ENCODE measurements around the gene CHRNA7. TPM values are rescaled to one million over a fixed set of nuclear protein-coding genes. Genes with fewer than 3 reads are reported as not detected.
"Not testable (repeated sequence)": the region's sequence is repeated elsewhere in the genome, so short reads cannot be mapped to it uniquely, and the experiment has no call there.

CHRNA7 gene
- total RNA-seq, 4 donors from 2014 or later: 0.45 to 1.3 (median 0.83) TPM

DNA sequence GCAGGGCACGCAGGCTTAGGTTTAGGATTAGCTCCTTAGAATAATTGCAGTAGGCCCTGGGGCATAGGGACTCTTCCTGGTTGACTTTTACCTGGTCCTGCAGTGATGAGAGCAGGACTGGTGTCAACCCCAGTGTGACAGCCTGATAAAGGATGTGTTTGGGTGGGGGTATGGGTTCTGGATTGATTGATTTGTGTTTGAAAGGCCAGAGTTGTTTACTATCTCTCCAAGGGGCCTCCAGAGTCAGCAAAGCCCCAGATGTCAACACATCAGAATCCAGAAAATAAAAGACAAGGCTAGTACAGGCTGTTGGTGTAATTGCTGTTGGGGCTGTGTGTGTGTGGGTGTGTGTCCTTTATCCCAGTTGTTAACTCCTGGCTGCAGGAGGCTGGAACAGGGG is 122.3 kb downstream of the CHRNA7 start:
- TF ChIP-seq, protein P1, sequence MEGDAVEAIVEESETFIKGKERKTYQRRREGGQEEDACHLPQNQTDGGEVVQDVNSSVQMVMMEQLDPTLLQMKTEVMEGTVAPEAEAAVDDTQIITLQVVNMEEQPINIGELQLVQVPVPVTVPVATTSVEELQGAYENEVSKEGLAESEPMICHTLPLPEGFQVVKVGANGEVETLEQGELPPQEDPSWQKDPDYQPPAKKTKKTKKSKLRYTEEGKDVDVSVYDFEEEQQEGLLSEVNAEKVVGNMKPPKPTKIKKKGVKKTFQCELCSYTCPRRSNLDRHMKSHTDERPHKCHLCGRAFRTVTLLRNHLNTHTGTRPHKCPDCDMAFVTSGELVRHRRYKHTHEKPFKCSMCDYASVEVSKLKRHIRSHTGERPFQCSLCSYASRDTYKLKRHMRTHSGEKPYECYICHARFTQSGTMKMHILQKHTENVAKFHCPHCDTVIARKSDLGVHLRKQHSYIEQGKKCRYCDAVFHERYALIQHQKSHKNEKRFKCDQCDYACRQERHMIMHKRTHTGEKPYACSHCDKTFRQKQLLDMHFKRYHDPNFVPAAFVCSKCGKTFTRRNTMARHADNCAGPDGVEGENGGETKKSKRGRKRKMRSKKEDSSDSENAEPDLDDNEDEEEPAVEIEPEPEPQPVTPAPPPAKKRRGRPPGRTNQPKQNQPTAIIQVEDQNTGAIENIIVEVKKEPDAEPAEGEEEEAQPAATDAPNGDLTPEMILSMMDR (IDR thresholded peaks at IDR 0.05): no peak
- no peak for TF ChIP-seq POLR2A (IDR thresholded peaks at IDR 0.05)
- no peak for DNase-seq (ENCODE audit: low spot score in 2 of 2)
- H3K4me3 ChIP-seq (ENCODE audit: low read depth, poor library complexity, severe bottlenecking): no peak overlapping the region
- WGBS, 2 donors: 59 to 76% methylated on average over 1 of the region's 1 CpG
- intact Hi-C loops (cut with DNase I; ENCODE audit: low total_unique reads): no loop called here

- DNase-seq (ENCODE audit: low spot score in 2 of 2); intact Hi-C loops (cut with DNase I; ENCODE audit: low total_unique reads); H3K4me3 ChIP-seq (ENCODE audit: low read depth, poor library complexity, severe bottlenecking): not testable (repeated sequence)
- WGBS, 2 donors: no CpG with 5 or more reads among the region's 18 CpGs
Observed at GRCh38 chr15:32153868-32154623, 123.7 kb downstream of the CHRNA7 start.

DNA sequence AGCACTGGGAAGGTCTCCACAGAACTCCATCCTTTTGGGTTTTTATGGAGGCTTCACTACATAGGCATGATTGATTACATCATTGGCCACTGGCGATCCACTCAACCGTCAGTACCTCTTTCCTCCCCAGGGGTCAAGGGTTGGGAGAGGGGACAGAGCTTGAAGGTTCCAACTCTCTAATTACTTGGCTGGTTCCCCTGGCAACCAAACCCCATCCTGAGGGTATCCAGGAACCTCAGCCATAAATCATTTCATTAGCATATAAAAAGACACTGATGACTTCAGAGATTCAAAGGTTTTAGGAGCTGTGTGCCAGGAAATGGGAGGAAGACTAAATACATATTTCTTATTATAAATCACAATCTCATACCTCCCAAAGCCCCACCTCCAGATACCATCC is 131.8 kb downstream of the CHRNA7 start:
- DNase-seq (ENCODE audit: low spot score in 2 of 2); H3K4me3 ChIP-seq (ENCODE audit: low read depth, poor library complexity, severe bottlenecking); intact Hi-C loops (cut with DNase I; ENCODE audit: low total_unique reads): not testable (repeated sequence)
- WGBS, 2 donors: 60% methylated on average over 1 of the region's 2 CpGs; no CpG with 5 or more reads in 1 of the 2 donors

DNA sequence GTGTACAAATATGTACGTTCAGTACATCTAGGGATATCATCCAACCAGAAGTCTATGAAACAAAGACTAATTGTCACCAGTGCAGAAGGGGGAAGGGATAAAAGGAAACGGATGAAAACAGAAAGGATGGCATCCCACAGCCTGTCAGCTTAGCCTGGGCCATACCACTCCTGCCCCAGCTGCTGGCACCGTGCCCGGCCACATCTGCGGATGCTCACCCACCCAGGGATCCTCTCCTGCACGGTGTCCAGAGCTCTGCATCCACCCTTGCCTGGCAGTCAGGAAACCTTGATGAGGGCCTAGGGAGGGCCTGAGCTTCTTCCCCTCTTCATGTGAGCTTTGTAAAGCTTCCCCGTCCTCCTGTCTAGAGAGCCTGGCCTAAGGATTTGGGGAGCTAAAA is 133.8 kb downstream of the CHRNA7 start:
- intact Hi-C loops (cut with DNase I; ENCODE audit: low total_unique reads); DNase-seq (ENCODE audit: low spot score in 2 of 2); H3K4me3 ChIP-seq (ENCODE audit: low read depth, poor library complexity, severe bottlenecking): not testable (repeated sequence)
- WGBS, 2 donors: no CpG with 5 or more reads among the region's 7 CpGs

- WGBS, 2 donors: no CpG with 5 or more reads among the region's 1 CpG
- DNase-seq (ENCODE audit: low spot score in 2 of 2); intact Hi-C loops (cut with DNase I; ENCODE audit: low total_unique reads): not testable (repeated sequence)
Observed at GRCh38 chr15:32164747-32165146, 134.4 kb downstream of the CHRNA7 start.

DNA sequence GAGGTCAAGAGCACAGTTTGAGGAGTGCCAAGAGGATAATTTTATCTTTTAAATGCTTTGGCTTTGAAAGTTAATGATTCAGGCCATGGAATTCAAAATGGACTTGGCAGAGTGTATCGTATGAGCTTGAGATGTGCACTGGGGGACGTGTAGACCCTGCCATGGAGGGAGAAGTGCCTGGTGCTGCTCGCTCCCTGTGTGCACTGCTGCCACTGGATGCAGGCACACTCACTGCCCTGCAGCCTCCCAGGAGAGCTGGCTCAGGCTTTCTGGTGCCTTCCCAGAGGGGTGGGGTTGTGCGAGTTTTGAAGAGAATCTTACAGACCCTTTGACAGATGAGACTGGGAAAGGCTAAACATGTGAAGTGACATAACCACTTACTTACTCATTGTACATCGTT is 135.5 kb downstream of the CHRNA7 start:
- H3K4me3 ChIP-seq (ENCODE audit: low read depth, poor library complexity, severe bottlenecking); intact Hi-C loops (cut with DNase I; ENCODE audit: low total_unique reads); DNase-seq (ENCODE audit: low spot score in 2 of 2): not testable (repeated sequence)
- 41% methylated on average over 2 of the region's 5 CpGs; no CpG with 5 or more reads in 1 of the 2 donors for WGBS, 2 donors

More at GRCh38 chr15:32164747-32165146, 134.4 kb downstream of the CHRNA7 start:
- H3K4me3 ChIP-seq (ENCODE audit: low read depth, poor library complexity, severe bottlenecking): not testable (repeated sequence)

DNA sequence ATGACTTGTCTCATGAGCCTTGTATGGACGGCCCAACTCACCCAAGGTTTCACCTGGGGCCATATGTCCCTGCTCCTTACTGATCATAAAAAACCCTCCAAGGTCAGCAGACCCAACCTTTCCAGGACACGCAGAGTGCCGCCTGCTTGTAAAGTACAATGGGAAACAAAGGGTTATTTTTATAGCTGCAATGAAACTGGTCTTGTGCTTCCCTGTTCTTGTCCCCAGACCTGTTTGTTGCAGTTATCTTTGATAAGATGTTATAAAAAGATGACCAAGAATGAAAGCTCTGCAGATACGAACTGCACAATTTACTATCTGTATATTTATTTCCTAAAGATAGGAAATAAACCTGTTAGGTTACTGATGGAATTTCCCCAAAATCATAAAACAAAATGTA is 136.0 kb downstream of the CHRNA7 start:
- DNase-seq (ENCODE audit: low spot score in 2 of 2); intact Hi-C loops (cut with DNase I; ENCODE audit: low total_unique reads); H3K4me3 ChIP-seq (ENCODE audit: low read depth, poor library complexity, severe bottlenecking): not testable (repeated sequence)
- WGBS, 2 donors: 88 to 90% methylated on average over 4 of the region's 4 CpGs

GRCh38 chr15:32167913-32168312 is 137.6 kb downstream of the CHRNA7 start:
- WGBS, 2 donors: no CpG with 5 or more reads among the region's 35 CpGs
- intact Hi-C loops (cut with DNase I; ENCODE audit: low total_unique reads): not testable (repeated sequence)

DNA sequence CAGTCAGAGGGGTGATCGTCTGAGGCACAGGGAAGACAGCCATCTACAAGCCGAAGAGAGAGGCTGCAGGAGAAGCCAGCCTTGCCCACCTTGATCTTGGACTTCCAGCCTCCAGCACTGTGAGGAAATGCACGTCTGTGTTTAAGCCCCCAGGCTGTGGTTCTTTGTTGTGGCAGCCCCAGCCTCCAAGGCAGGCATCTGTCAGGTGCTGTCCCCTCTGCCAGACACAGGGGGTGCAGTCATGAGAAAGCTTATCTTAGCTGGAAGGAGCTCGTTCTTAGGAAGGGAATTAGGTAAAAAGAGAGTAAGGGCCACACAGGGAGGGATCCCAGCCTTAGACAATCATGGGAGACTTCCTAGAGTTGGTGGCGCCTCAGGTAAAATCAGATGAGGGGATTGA is 150.3 kb downstream of the CHRNA7 start:
- no CpG with 5 or more reads among the region's 5 CpGs for WGBS, 2 donors
- DNase-seq (ENCODE audit: low spot score in 2 of 2); H3K4me3 ChIP-seq (ENCODE audit: low read depth, poor library complexity, severe bottlenecking); intact Hi-C loops (cut with DNase I; ENCODE audit: low total_unique reads): not testable (repeated sequence)

More at GRCh38 chr15:32167913-32168312, 137.6 kb downstream of the CHRNA7 start:
- peak in 1 of 2 donors; percentile 66 for DNase-seq (ENCODE audit: low spot score in 2 of 2)
- H3K4me3 ChIP-seq (ENCODE audit: low read depth, poor library complexity, severe bottlenecking): not testable (repeated sequence)

- intact Hi-C loops (cut with DNase I; ENCODE audit: low total_unique reads); H3K4me3 ChIP-seq (ENCODE audit: low read depth, poor library complexity, severe bottlenecking); DNase-seq (ENCODE audit: low spot score in 2 of 2): not testable (repeated sequence)
- WGBS, 2 donors: no CpG with 5 or more reads among the region's 4 CpGs
Observed at GRCh38 chr15:32193780-32194179, 163.5 kb downstream of the CHRNA7 start.

DNA sequence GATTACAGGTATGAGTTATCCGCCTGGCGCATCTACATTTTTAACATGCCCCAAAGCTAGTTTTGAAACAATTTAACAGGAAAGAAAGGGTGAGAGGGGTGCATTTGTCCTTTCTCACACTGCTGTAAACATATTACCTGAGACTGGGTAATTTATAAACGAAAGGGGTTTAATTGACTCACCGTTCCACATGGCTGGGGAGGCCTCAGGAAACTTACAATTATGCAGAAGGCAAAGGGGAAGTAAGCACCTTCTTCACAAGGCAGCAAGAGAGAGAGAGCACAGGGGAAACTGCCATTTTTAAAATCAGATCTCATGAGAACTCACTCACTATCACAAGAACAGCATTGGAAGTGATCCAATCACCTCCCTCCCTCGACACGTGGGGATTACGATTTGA is 165.9 kb downstream of the CHRNA7 start:
- DNase-seq (ENCODE audit: low spot score in 2 of 2); intact Hi-C loops (cut with DNase I; ENCODE audit: low total_unique reads); H3K4me3 ChIP-seq (ENCODE audit: low read depth, poor library complexity, severe bottlenecking): not testable (repeated sequence)
- WGBS, 2 donors: 23 to 27% methylated on average over 3 of the region's 7 CpGs

DNA sequence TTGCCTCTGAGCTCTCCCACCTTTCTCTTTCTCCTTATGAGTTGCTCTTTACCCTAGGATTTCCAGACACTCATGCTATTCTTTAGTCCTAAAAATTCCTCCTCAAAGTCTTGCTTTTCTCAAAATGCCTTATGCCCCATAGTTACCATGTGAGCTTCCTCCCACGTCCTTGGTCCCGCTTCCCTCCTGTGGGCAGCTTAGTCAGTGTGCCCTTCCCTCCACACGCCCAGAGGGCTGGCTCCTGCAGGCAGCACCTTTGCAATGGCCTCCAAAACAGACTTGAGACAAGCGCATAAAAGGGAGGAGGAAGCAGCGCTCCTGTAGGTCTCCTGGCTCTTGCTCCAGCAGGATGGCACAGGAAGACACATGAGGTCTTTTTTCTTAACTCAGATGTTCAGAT is 168.6 kb downstream of the CHRNA7 start:
- peak in 1 of 2 donors; percentile 69 for DNase-seq (ENCODE audit: low spot score in 2 of 2)
- WGBS, 2 donors: no CpG with 5 or more reads among the region's 5 CpGs
- intact Hi-C loops (cut with DNase I; ENCODE audit: low total_unique reads); H3K4me3 ChIP-seq (ENCODE audit: low read depth, poor library complexity, severe bottlenecking): not testable (repeated sequence)

GRCh38 chr15:32209081-32209480 is 178.8 kb downstream of the CHRNA7 start:
- intact Hi-C loops (cut with DNase I; ENCODE audit: low total_unique reads); H3K4me3 ChIP-seq (ENCODE audit: low read depth, poor library complexity, severe bottlenecking); DNase-seq (ENCODE audit: low spot score in 2 of 2): not testable (repeated sequence)
- no CpG with 5 or more reads among the region's 5 CpGs for WGBS, 2 donors
